CD4-positive, alpha-beta T cell treated with Interleukin-15 for 1 hour (primary cell): ENCODE measurements around the gene CORIN.

Experiments
- DNase-seq: peaks from one replicate; pipeline ENCODE4 v3.0.0-alpha.2; 2020

Gene CORIN

GRCh38 chr4:47639531-47639930 lies 198.3 kb downstream of the CORIN start:
- DNase-seq: no peak

DNA sequence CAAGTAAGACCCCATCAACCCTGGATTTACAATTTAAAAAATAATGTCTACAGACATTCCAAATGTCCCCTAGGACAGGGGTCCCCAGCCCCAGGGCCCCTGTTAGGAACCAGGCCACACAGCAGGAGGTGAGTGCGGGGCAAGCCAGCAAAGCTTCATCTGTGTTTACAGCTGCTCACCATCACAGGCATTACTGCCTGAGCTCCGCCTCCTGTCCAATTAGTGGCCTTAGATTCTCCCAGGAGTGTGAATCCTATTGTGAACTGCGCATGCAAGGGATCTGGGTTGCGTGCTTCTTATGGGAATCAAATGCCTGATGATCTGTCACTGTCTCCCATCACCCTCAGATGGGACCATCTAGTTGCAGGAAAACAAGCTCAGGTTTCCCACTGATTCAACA lies 206.7 kb downstream of the CORIN start:
- DNase-seq: no peak

DNA sequence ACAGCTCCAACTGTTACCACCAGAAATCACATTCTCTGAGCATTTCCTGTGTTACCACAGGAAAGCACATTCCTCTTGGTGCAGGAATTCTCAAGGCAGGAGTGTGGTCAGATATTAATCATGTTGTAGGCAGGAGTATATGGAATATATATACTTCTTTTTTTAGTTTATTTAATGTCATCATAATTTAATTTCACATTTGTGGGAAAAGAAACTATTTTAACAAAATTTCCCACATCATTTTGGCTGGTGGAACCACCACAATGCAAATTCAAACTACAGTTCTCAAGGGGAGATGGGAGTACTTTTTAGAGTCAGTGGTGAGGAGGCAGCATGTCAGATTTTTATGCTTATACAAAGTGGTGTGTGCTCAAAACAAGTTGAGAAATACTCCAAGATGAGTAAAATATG lies 213.8 kb downstream of the CORIN start:
- no peak for DNase-seq

- DNase-seq: no peak
Measured at GRCh38 chr4:47621181-47621580, 216.7 kb downstream of the CORIN start.

GRCh38 chr4:47619691-47620090 lies 218.2 kb downstream of the CORIN start:
- DNase-seq: no peak

GRCh38 chr4:47617607-47618006 lies 220.3 kb downstream of the CORIN start:
- DNase-seq: no peak

DNA sequence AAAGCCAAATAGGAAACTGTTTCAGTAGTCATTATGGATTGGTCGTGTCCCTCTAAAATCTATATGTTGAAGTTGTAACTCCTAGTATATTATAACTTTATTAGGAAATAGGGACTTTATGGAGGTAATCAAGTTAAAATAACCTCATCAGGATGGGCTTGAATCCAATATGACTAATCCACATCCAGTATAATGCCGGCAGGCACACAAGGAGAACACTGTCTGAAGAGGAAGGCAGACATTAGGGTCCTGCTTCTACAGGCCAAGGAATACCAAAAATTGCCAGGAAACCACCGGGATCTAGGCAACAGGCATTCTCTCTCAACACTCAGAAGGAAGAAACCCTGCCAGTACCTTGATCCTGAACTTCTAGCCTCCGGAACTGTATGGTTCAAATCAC lies 222.5 kb downstream of the CORIN start:
- no peak for DNase-seq

- no peak for DNase-seq
Measured at GRCh38 chr4:47612116-47613023, 225.5 kb downstream of the CORIN start.

GRCh38 chr4:47606482-47606881 lies 231.4 kb downstream of the CORIN start:
- DNase-seq: no peak

DNA sequence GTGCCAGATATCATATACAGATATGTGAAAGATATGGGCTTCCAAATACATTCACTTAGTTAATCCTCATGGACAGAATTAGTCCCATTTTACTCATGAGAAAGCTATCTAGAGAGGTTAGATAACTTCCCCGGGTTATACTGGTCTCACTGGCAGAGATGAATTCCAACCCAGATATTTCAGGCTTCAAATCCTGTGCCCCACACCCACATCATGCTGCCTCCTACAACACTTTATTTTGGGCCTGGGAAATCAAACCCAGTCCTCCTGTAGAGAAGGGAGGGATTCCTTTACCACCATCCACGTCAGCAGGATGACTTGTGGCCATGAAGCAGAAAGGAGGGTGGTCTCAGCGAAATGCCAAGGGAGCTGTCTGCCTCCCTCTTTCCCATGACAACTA lies 239.0 kb downstream of the CORIN start:
- DNase-seq: no peak

GRCh38 chr4:47598320-47598719 lies 239.5 kb downstream of the CORIN start:
- DNase-seq: no peak

DNA sequence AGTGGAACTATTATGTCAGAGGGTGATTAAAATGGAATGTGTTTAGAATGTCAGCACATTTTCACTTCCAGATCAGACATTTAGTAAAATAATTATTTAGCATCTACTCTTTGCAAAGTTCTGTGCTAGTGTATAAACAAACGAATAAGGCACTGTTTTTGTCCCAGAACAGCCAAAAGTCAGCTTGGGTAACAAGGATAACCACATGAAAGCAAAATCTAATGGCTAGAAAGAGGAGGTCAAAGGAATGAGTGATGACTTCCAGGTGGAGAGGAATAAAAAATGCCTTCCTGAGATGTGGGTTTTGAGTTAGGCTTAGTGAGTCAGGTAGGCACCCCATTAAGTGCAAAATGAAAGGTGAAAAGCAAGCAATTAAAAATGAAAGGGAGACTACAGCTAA lies 240.2 kb downstream of the CORIN start:
- DNase-seq: no peak

DNA sequence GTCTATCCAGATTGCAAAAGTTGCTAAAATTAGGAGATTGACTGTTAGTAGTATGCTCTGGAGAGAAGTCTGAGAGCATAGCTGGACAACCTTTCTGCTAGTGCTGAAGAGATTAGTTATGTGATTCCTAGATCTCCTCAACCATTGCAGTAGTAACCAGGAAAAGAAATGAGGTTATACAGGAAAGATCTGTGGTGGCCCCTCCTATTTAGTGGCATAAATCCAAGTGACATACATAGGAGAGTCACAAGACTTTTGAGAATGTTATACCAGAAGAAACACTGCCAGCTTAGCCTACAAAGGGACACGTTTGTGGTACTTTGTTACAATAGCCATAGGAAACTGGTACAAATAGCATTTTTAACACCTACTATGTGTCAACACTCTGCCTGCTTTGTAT lies 247.5 kb downstream of the CORIN start:
- no peak for DNase-seq

GRCh38 chr4:47579235-47579634 lies 258.6 kb downstream of the CORIN start:
- DNase-seq: no peak

- DNase-seq: no peak
Measured at GRCh38 chr4:47577779-47578553, 259.9 kb downstream of the CORIN start.

DNA sequence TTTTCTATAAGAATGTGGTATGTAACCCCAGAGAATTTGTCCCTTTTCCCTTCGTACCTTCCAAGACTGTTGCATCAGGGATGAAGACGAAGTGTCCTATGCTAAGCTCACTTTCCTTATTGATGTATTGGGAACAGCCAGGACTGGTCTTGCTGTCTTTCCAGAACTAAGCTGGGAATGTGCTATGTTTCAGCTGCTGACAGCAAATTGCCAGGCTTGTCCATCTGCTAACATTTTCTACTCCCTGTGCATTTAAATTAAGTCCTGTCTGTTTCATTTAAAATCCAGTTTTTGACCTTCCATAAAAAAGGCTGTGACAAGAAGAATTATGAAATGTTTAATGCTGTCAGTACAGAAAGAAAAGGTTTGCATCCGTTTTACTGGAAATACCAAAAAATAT lies 264.9 kb downstream of the CORIN start:
- no peak for DNase-seq

GRCh38 chr4:47570816-47571215 lies 267.1 kb downstream of the CORIN start:
- no peak for DNase-seq

- DNase-seq: no peak
Measured at GRCh38 chr4:47567511-47567910, 270.4 kb downstream of the CORIN start.

DNA sequence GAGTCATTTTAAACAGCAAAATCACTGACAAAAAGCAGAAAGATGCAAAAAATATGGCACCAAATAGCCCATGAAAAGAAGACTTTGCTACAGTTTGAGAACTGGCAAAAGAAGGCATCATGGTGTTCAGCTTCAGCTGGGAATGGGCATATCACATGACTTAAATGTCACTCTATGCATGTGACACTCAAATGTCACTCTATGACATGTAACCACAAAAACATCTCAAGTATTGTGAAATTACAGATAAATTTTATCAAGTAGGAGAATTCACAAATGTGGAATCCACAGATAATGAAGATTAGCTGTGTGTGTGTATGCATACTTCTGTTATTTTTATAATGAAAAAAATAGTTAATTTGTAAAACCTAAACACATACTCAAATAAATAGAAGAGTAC lies 270.9 kb downstream of the CORIN start:
- no peak for DNase-seq

GRCh38 chr4:47566566-47566965 lies 271.3 kb downstream of the CORIN start:
- no peak for DNase-seq

DNA sequence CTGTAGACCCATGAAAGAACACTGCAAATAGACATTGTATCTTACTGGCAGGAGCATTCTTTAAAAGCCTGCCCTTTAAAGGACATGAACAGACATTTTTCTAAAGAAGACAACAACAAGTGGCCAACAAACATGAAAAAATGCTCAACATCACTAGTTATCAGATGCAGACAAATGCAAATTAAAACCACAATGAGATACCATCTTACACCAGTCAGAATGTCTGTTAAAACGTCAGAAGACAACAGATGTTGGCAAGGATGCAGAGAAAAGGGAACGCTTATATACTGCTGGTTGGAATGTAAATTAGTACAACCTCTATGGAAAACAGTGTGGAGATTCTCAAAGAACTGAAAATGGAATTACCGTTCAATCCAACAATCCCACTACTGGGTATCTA lies 275.6 kb downstream of the CORIN start:
- DNase-seq: no peak

DNA sequence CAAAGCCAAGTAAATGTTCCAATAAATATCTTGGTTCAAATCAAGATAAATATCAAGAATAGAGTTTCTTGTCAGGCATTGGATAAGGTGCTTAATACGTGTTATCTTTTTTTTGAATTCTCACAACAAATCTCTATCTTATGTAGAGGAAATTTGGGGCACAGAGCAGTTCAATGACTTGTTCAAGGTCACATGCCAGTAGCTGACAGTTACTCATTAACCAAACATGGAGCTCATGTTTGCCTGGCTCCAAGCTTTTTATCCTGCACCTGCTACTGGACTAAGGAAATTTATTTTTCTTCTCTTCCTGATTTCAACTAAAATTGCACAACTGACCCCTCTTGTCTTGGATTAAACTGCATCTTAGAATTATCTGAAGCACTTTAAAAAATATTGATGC lies 276.5 kb downstream of the CORIN start:
- no peak for DNase-seq

GRCh38 chr4:47560682-47561081 lies 277.2 kb downstream of the CORIN start:
- DNase-seq: no peak

- DNase-seq: no peak
Measured at GRCh38 chr4:47557255-47557654, 280.6 kb downstream of the CORIN start.
